Osteoblast (primary cell): ENCODE data around the gene NFIB. TPM values are rescaled to one million over a fixed set of nuclear protein-coding genes. Genes with fewer than 3 reads are reported as not detected.
A peak's percentile ranks its signal among the peaks of the same experiment; 100 is the strongest.

Experiments used
- DNase-seq: peaks from one replicate; pipeline ENCODE4 v3.0.0; 2011; ENCODE audit warnings: low spot score, mixed read lengths; ENCODE audit not compliant: insufficient read length; ENCODE audit errors: missing footprints
- H2AFZ ChIP-seq: 2 replicates; pipeline ENCODE4 v1.6.0; 2011; ENCODE audit warnings: mild to moderate bottlenecking, low read length
- H3K27ac ChIP-seq: 2 replicates; pipeline ENCODE4 v1.5.1; 2011; ENCODE audit warnings: mild to moderate bottlenecking, low read depth, low read length, moderate library complexity
- H3K27me3 ChIP-seq: 2 replicates; pipeline ENCODE4 v1.6.0; 2012; ENCODE audit warnings: mild to moderate bottlenecking, control low read depth, inconsistent platforms, low read length, moderate library complexity; ENCODE audit not compliant: insufficient read depth
- H3K36me3 ChIP-seq: 2 replicates; pipeline ENCODE4 v1.5.1; 2011; ENCODE audit warnings: mild to moderate bottlenecking, low read length, control low read depth, moderate library complexity; ENCODE audit not compliant: insufficient read depth
- H3K4me1 ChIP-seq: 2 replicates; pipeline ENCODE4 v1.5.1; 2011; ENCODE audit warnings: mild to moderate bottlenecking, low read length, control low read depth, moderate library complexity; ENCODE audit not compliant: insufficient read depth
- H3K4me2 ChIP-seq: 2 replicates; pipeline ENCODE4 v1.6.0; 2011; ENCODE audit warnings: mild to moderate bottlenecking, low read length; ENCODE audit not compliant: insufficient read depth
- H3K4me3 ChIP-seq: fragments of 200-600 bp; sonication (generic); 3 replicates; pipeline ENCODE4 v1.5.1; 2012; ENCODE audit warnings: mild to moderate bottlenecking, low read length, inconsistent platforms; ENCODE audit not compliant: insufficient read depth
- H3K79me2 ChIP-seq: 2 replicates; pipeline ENCODE4 v1.6.0; 2012; ENCODE audit warnings: mild to moderate bottlenecking, low read length, control low read depth, inconsistent platforms; ENCODE audit not compliant: insufficient read depth
- H3K9me3 ChIP-seq: 2 replicates; pipeline ENCODE4 v1.5.1; 2011; ENCODE audit warnings: low read depth, low read length, control low read depth
- H4K20me1 ChIP-seq: 2 replicates; pipeline ENCODE4 v1.6.0; 2012; ENCODE audit warnings: mild to moderate bottlenecking, low read length, control low read depth; ENCODE audit not compliant: insufficient read depth
- total RNA-seq: library from RNA; depleted of rRNA; stranded (reverse); fragments of >200 nt; gene quantifications from 2 replicates; pipeline ENCODE4 v1.2.3, GENCODE V29; 2012
- TF ChIP-seq, protein P1 (sequence below): IDR thresholded peaks from 2 replicates; pipeline ENCODE4 v1.5.1; 2011; ENCODE audit warnings: mild to moderate bottlenecking, low read depth, low read length, moderate library complexity; ENCODE audit errors: extremely low read depth

Gene NFIB
- total RNA-seq, 1 donor: 21.0 TPM

DNA sequence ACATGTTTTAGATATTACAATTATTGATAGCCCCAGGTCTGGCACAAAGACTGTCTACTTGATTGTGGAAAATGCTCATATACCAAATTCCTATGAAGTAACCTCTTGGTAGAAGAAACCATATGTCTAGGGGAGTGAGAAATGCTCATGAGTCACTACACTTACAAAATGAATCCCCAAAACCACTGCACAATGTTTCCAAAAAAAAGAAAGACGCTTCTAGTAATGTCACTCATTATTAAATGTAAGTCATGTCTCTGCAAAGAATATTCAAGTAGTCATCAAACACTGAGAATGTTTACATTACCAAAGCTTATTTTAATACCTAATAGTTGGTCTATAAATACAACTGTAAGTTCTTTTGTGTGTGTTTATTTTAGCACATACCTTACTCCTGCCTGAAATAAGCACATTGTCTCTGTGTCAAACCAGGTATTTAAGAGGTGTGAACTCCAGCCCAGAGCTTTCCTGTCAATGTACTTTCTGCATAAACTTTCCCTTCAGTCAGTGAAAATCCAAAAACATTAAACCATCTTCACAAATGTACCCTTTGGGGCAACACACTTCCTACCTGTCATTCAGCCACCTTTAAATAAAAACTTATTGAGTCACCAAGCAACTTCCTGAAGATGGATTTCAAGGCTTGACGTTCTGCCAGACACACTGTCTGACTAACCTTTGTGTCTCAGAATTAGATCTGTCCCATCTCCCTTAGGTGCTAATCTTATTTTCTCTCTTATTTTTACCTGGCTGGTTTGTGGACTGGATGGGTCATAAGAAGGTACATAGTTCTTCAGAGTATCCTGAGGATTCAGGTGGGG lies 194.0 kb downstream of the NFIB start:
- no peak overlapping the region for H3K4me2 ChIP-seq
- H3K4me1 ChIP-seq: peaks cover 11% of the 10 kb centered on the region
- no peaks in the 10 kb centered on the region for H3K27me3 ChIP-seq
- no peaks in the 10 kb centered on the region for H3K9me3 ChIP-seq
- H3K36me3 ChIP-seq: peaks cover 25% of the 10 kb centered on the region
- TF ChIP-seq, protein P1, sequence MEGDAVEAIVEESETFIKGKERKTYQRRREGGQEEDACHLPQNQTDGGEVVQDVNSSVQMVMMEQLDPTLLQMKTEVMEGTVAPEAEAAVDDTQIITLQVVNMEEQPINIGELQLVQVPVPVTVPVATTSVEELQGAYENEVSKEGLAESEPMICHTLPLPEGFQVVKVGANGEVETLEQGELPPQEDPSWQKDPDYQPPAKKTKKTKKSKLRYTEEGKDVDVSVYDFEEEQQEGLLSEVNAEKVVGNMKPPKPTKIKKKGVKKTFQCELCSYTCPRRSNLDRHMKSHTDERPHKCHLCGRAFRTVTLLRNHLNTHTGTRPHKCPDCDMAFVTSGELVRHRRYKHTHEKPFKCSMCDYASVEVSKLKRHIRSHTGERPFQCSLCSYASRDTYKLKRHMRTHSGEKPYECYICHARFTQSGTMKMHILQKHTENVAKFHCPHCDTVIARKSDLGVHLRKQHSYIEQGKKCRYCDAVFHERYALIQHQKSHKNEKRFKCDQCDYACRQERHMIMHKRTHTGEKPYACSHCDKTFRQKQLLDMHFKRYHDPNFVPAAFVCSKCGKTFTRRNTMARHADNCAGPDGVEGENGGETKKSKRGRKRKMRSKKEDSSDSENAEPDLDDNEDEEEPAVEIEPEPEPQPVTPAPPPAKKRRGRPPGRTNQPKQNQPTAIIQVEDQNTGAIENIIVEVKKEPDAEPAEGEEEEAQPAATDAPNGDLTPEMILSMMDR: no peak
- no peaks in the 10 kb centered on the region for H3K79me2 ChIP-seq
- H3K4me3 ChIP-seq: no peak overlapping the region
- no peak overlapping the region for H3K27ac ChIP-seq
- H4K20me1 ChIP-seq: no peaks in the 10 kb centered on the region
- DNase-seq: peak; percentile 35
- H2AFZ ChIP-seq: no peak overlapping the region

DNA sequence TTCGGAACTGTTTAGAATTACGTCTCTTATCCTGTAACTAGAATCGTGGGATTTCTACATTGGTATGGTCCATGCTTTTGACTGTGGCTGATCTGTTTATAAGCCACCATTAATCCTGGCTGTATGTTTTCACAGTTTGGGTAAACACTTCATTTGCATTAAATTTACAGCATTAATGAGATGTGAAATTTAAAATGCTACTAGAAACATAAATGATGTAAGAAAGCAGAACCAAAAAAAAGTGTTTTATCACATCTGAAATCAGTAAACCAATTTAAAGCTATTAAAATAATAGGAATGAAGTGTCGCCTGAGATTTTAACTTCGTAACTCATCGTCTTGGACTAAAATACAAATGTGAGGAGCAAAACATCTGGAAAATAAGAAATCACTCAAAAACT lies 201.7 kb downstream of the NFIB start:
- DNase-seq: no peak
- no peaks in the 10 kb centered on the region for H4K20me1 ChIP-seq
- peaks cover 3% of the 10 kb centered on the region for H3K4me1 ChIP-seq
- peaks cover 28% of the 10 kb centered on the region for H3K36me3 ChIP-seq
- no peaks in the 10 kb centered on the region for H3K79me2 ChIP-seq
- TF ChIP-seq, protein P1: no peak
- no peak overlapping the region for H3K27ac ChIP-seq
- no peaks in the 10 kb centered on the region for H3K9me3 ChIP-seq
- H2AFZ ChIP-seq: no peak overlapping the region
- no peaks in the 10 kb centered on the region for H3K27me3 ChIP-seq
- H3K4me3 ChIP-seq: no peak overlapping the region
- H3K4me2 ChIP-seq: no peak overlapping the region

DNA sequence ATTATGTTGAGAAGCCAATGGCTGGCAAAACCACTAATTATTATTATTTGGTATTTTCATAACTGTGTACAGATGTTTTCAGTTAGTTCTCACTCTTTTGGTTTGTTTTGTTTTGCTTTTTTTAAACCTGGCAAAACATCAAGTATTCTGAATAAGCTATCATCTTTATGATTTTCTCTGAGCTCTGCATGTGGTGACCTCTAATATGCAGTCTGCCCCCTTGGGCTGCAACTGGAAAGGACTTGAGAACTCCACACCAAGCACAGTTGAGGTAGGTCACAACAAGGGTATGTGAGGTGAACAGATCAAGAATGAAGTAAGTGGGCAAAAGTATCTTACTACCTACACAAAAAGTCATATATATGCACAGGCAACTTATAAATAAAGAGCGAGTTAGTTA lies 202.2 kb downstream of the NFIB start:
- Histone ChIP-seq H3K27me3 (no peaks in the 10 kb centered on the region), H2AFZ (no peak overlapping the region), H3K79me2 (no peaks in the 10 kb centered on the region), H3K36me3 (peaks cover 28% of the 10 kb centered on the region), H3K4me2 (no peak overlapping the region), H3K4me1 (peaks cover 3% of the 10 kb centered on the region), H3K27ac (no peak overlapping the region), H3K9me3 (no peaks in the 10 kb centered on the region), H3K4me3 (no peak overlapping the region), H4K20me1 (no peaks in the 10 kb centered on the region)
- TF ChIP-seq, protein P1: no peak
- DNase-seq: no peak

DNA sequence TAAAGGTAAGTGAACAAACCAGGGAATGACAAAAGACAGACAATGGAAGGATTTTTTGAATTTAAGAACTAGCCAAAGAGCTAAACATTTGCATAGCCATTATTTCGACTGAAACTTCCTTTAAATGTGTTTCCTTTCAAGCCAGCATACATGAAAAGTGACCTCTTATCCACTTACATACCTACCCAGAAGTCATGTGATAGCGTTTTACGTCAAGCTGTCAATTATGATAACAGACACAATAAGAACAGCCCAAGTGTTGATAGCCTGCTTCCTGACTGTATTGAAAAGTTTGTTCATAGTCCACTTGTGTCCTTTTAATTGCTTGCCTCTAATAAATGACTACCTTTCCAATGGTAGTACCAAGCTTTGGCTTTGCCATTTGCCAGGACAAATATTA lies 206.0 kb downstream of the NFIB start:
- Histone ChIP-seq H3K27ac (no peak overlapping the region), H3K27me3 (no peaks in the 10 kb centered on the region), H4K20me1 (no peaks in the 10 kb centered on the region), H3K4me2 (no peak overlapping the region), H3K9me3 (no peaks in the 10 kb centered on the region), H3K36me3 (peaks cover 5% of the 10 kb centered on the region), H3K4me1 (peaks cover 3% of the 10 kb centered on the region), H3K79me2 (no peaks in the 10 kb centered on the region), H2AFZ (no peak overlapping the region), H3K4me3 (no peak overlapping the region)
- DNase-seq: no peak
- TF ChIP-seq, protein P1: no peak
